ENCODE results near the gene PPP1R12A. TPM values are rescaled to one million over a fixed set of nuclear protein-coding genes. Genes with fewer than 3 reads are reported as not detected.

PPP1R12A gene
- total RNA-seq, 1 donor from 2014 or later = 123 TPM

DNA sequence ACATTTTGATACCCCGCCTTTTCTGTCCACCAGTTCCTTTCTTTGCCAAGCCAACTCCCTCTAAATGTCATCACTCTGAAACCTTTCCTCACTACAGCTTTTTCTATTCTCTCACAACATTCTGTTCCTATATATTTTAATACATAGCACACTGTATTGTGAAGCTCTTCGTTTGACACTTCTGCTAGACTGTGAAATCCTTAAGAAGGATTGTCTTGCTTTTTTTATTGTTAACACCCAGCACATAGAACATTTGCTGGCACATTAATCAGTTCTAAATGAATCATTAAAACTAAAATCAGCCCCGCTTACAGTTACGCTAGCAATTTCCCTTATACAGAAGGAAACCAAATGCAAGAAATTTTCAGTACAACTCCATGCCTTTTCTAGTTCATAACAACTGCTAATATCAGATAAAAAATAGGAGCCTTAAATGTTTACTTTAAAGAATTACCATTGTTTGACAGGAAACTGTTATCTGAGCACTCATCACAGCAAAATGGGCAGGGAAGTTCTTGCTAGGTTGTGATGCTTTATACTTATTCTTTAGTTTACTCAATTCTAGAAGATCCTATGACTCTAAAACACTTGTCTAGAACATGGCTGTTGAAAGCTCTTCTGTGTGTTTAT is 93.5 kb downstream of the PPP1R12A start:
- no peak for DNase-seq (ENCODE audit: low spot score in 2 of 2, unreplicated experiment in 2 of 2)
- Mint-ChIP-seq H3K4me1 (no peaks in the 10 kb centered on the region), H3K27ac (no peak overlapping the region), H3K4me3 (no peak overlapping the region), H3K36me3 (peaks cover 55% of the 10 kb centered on the region), H3K27me3 (ENCODE audit: low read depth) (no peaks in the 10 kb centered on the region), H3K9me3 (peaks cover 26% of the 10 kb centered on the region)
- TF ChIP-seq, protein P1, sequence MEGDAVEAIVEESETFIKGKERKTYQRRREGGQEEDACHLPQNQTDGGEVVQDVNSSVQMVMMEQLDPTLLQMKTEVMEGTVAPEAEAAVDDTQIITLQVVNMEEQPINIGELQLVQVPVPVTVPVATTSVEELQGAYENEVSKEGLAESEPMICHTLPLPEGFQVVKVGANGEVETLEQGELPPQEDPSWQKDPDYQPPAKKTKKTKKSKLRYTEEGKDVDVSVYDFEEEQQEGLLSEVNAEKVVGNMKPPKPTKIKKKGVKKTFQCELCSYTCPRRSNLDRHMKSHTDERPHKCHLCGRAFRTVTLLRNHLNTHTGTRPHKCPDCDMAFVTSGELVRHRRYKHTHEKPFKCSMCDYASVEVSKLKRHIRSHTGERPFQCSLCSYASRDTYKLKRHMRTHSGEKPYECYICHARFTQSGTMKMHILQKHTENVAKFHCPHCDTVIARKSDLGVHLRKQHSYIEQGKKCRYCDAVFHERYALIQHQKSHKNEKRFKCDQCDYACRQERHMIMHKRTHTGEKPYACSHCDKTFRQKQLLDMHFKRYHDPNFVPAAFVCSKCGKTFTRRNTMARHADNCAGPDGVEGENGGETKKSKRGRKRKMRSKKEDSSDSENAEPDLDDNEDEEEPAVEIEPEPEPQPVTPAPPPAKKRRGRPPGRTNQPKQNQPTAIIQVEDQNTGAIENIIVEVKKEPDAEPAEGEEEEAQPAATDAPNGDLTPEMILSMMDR (IDR thresholded peaks at IDR 0.05; ENCODE audit: unreplicated experiment) = no peak

DNA sequence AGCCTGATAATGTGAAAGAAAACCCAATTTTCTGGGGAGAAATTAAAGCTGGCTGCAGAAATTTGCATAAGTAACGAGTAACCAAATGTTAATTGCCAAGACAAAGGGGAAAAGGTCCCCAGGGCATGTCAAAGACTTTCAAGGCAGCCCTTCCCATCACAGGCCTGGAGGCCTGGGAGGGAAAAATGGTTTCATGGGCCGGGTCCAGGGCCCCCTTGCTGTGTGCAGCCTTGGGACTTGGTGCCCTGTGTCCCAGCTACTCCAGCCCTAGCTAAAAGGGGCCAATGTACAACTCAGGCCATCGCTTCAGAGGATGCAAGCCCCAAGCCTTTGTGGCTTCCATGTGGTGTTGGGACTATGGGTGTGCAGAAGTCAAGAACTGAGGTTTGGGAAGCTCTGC is 96.5 kb downstream of the PPP1R12A start:
- Mint-ChIP-seq H3K27me3 (ENCODE audit: low read depth) (no peaks in the 10 kb centered on the region), H3K27ac (no peak overlapping the region)

DNA sequence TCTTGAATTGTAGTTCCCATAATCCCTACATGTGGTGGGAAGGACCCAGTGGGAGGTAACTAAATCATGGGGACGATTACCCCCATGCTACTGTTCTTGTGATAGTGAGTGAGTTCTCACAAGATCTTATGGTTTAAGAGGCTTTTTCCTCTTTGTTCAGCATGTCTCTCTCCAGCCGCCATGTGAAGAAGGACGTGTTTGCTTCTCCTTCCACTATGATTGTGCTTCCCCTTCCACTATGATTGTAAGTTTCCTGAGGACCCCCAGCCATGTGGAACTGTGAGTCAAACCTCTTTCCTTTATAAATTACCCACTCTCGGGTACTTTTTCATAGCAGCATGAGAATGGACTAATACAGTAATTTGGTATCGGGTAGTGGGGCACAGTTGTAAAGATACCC is 97.3 kb downstream of the PPP1R12A start:
- no peak for DNase-seq (ENCODE audit: low spot score in 2 of 2, unreplicated experiment in 2 of 2)
- Mint-ChIP-seq H3K4me1 (peaks cover 3% of the 10 kb centered on the region), H3K36me3 (peaks cover 54% of the 10 kb centered on the region), H3K27ac (no peak overlapping the region), H3K9me3 (peaks cover 21% of the 10 kb centered on the region), H3K27me3 (ENCODE audit: low read depth) (no peaks in the 10 kb centered on the region), H3K4me3 (no peak overlapping the region)
- TF ChIP-seq, protein P1 (IDR thresholded peaks at IDR 0.05; ENCODE audit: unreplicated experiment) = no peak

More for the DNA sequence above, 96.5 kb downstream of the PPP1R12A start:
- TF ChIP-seq, protein P1 (IDR thresholded peaks at IDR 0.05; ENCODE audit: unreplicated experiment) = no peak
- Mint-ChIP-seq H3K4me1 (peaks cover 3% of the 10 kb centered on the region), H3K36me3 (peaks cover 59% of the 10 kb centered on the region), H3K4me3 (no peak overlapping the region), H3K9me3 (peaks cover 21% of the 10 kb centered on the region)
- DNase-seq (ENCODE audit: low spot score in 2 of 2, unreplicated experiment in 2 of 2) = no peak

DNA sequence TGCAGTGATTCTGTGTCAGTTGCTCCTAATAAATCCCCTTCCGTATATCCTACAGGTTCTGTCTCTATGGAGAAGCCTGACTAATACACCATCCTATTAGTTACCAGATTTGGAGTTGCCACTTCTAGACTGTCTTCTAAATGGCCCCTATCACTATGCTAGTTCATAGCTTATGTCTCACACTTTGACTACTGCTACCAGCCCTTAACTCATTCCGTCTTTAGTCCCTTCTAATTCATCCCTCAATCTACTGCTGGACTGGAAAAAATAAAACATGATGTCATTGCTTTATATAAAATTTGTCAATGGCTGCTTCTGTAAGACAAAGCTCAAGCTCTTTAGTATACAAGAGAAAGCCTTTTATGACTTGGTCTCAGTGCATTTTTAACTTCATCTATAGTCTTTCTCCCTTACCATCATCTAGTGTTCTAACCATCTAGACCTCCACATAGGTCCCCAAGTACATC is 99.5 kb downstream of the PPP1R12A start:
- H3K4me3 Mint-ChIP-seq = no peak overlapping the region
- no peak overlapping the region for H3K27ac Mint-ChIP-seq
- H3K36me3 Mint-ChIP-seq = peaks cover 49% of the 10 kb centered on the region

DNA sequence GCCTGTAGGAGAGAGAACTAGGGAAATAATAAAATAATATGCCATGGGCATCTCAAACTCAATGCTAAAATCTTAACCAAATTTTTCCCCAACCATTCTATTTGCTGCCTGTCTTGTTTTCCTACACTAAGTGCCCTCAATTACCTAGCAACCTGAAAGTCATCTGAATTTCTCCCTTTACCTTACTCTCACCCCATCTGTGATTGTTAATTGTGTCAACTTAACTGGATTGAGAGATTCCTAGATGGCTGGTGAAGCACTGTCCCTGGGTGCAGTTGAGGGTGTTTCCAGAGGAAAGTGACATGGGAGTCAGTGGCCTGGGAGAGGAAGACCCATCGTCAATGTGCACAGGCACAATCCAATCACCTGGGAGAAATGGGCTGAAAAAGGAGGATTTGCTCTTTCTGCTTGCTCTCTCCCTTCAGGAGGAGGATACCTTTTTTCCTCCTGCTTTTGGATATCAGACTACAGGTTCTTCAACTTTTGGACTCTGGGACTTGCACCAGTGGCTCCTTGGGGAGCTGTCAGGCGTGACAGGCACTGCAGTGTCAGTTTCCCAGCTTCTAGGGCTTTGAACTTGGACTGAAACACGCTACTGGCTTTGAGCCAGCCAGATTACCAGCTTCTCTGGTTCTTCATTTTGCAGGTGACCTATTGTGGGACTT is 100.1 kb downstream of the PPP1R12A start:
- DNase-seq (ENCODE audit: low spot score in 2 of 2, unreplicated experiment in 2 of 2) = no peak
- H3K4me1 Mint-ChIP-seq = peaks cover 3% of the 10 kb centered on the region
- TF ChIP-seq, protein P1 (IDR thresholded peaks at IDR 0.05; ENCODE audit: unreplicated experiment) = no peak
- H3K36me3 Mint-ChIP-seq = peaks cover 44% of the 10 kb centered on the region
- H3K27me3 Mint-ChIP-seq (ENCODE audit: low read depth) = no peaks in the 10 kb centered on the region
- H3K4me3 Mint-ChIP-seq = no peak overlapping the region
- peaks cover 14% of the 10 kb centered on the region for H3K9me3 Mint-ChIP-seq
- no peak overlapping the region for H3K27ac Mint-ChIP-seq

More for the DNA sequence above, 99.5 kb downstream of the PPP1R12A start:
- peaks cover 3% of the 10 kb centered on the region for H3K4me1 Mint-ChIP-seq
- no peak for DNase-seq (ENCODE audit: low spot score in 2 of 2, unreplicated experiment in 2 of 2)
- H3K27me3 Mint-ChIP-seq (ENCODE audit: low read depth) = no peaks in the 10 kb centered on the region
- TF ChIP-seq, protein P1 (IDR thresholded peaks at IDR 0.05; ENCODE audit: unreplicated experiment) = no peak
- H3K9me3 Mint-ChIP-seq = peaks cover 19% of the 10 kb centered on the region
